Ovary (tissue), 9 donors: ENCODE results near the gene PINK1. TPM values are rescaled to one million over a fixed set of nuclear protein-coding genes. Genes with fewer than 3 reads are reported as not detected.

Source experiments
- DNase-seq, 5 donors: peaks; one replicate each; pipeline ENCODE4 v3.0.0-alpha.2; 2019 to 2020
- H3K27ac ChIP-seq, 2 donors: fragments of 200-600 bp; one replicate each; pipeline versions ENCODE4 v1.5.1 to v1.8.0; 2019 to 2022
- H3K27me3 ChIP-seq: fragments of 200-600 bp; one replicate; pipeline ENCODE4 v1.8.0; 2022
- H3K36me3 ChIP-seq: fragments of 200-600 bp; sonication (generic); one replicate; pipeline ENCODE4 v1.5.1; 2019
- H3K4me1 ChIP-seq: one replicate; pipeline ENCODE4 v1.8.1; 2013; ENCODE audit warnings: mild to moderate bottlenecking, moderate library complexity; ENCODE audit not compliant: insufficient read depth
- H3K4me3 ChIP-seq: fragments of 200-600 bp; sonication (generic); one replicate; pipeline ENCODE4 v1.5.1; 2017
- H3K9me3 ChIP-seq, 2 donors: fragments of 200-600 bp in 1 of 2; sonication (generic) in 1 of 2; one replicate each; pipeline versions ENCODE4 v1.5.1 to v1.8.1; 2013 to 2019; ENCODE audit warnings: mild to moderate bottlenecking in 1 of 2, moderate library complexity in 1 of 2
- CTCF ChIP-seq, 3 donors: fragments of 450-650 bp in 2 of 3; fragments of 200-600 bp in 1 of 3; IDR thresholded peaks; one replicate each; pipeline versions ENCODE4 v1.5.1 to v1.8.0; 2016 to 2022; ENCODE audit warnings: antibody characterized with exemption in 3 of 3, mild to moderate bottlenecking in 1 of 3
- EP300 ChIP-seq: sonication (generic); formaldehyde crosslinking; IDR thresholded peaks from one replicate; pipeline ENCODE4 v1.6.1; 2017; ENCODE audit warnings: antibody characterized with exemption
- POLR2A ChIP-seq: fragments of 450-650 bp; IDR thresholded peaks from one replicate; pipeline ENCODE4 v1.6.1; 2017; ENCODE audit warnings: antibody characterized with exemption, mild to moderate bottlenecking, moderate library complexity
- WGBS, 3 donors: extraction: QIAGEN DNeasy Blood & Tissue Kit in 1 of 3; methylation state at CpG; one replicate each; pipeline versions ENCODE4 v1.1.5 to v1.1.7; 2013 to 2017; 5-methylcytosine and 5-hydroxymethylcytosine counted together
- intact Hi-C, 4 donors: fragments of 100-400 bp; cut with DNase I; formaldehyde crosslinking; loops; one replicate each; pipeline versions ENCODE4 v1.11.0 to v1.15.1; 2022 to 2023
- polyA plus RNA-seq, 2 donors: library from polyadenylated mRNA; stranded (reverse); fragments of 200-250 nt in 1 of 2; fragments of 350-450 nt in 1 of 2; fragmentation: Illumina TruSeq in 1 of 2; extraction: RNeasy Lipid Tissue Mini Kit (QIAGEN cat#74804) in 1 of 2; gene quantifications; one replicate each; pipeline ENCODE4 v1.2.3, GENCODE V29; 2013 to 2014
- total RNA-seq, 7 donors: library from RNA; depleted of rRNA in 2 of 7; stranded (reverse); fragments of >200 nt in 2 of 7; fragmentation: NEBNext Ultra II Directional in 3 of 7; extraction: Animal tissue kit (Norgen Biotek cat#: 25700) in 3 of 7; gene quantifications; one replicate each; pipeline versions ENCODE4 v1.1.0 to v1.2.4, GENCODE V29; 2016 to 2023
- donor health status: DM: no; HTN: no; CAD: no; lungs with moderate emphysema.
- donor health status: DM: no; HTN: no; CAD: no.
- donor health status: Bipolar disorder and iron deficiency.
- donor health status: DM: yes; HTN: yes; CAD: no.
- donor health status: DM: no; HTN: no; CAD: no.
- donor health status: DM: yes; HTN: yes; CAD: no.

Gene PINK1
- total and polyA plus RNA-seq, 9 donors = 40.8 to 70.5 (median 60.0) TPM

DNA sequence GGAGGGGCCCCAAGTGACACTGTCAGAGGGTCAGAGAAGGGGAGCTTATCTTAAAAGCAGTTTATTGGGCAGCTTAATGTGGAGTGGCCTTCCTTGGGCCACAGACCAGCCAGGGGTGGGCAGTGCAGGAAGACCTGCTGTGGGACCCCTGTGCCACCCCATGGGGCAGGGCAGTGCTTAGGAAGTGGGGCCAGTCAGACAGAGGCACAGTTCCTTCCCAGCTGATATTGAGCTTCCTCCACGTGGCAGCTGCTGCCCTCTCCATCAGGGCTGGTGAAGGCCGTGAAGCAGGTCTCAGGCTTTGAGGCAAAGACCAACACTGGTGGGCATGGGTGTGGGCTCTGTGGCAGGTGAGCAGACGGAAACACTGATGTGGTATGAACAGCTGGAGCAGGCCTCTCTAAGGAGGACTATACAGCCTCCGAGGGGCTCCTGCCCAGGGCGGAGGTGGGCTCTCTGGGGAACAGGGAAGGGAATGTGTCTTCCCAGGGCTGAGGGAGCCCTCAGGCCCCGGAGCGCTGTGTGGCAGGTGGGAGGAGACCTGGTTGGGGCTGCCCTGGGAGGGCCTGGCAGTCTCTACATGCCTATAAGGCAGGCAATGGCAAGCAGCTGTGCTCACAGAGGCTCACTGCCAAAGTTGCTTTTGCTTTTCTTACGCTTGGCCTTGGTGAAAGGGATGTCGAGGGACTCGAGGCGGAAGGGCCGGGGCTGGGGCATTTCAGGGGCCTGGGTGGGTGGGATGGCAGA is 30.9 kb downstream of the PINK1 start:
- no peak for DNase-seq
- 24 to 54% (median 29%) methylated on average over 12 of the region's 12 CpGs for WGBS, 3 donors
- peaks cover 10% of the 10 kb centered on the region for H3K4me1 ChIP-seq
- TF ChIP-seq EP300 (no peak), POLR2A (no peak), CTCF (IDR thresholded peaks at IDR 0.05) (no peak)
- H3K36me3 ChIP-seq = no peaks in the 10 kb centered on the region
- no peaks in the 10 kb centered on the region for H3K27me3 ChIP-seq
- H3K9me3 ChIP-seq = no peaks in the 10 kb centered on the region
- intact Hi-C loops = no loop called here
- no peak overlapping the region for H3K4me3 ChIP-seq
- H3K27ac ChIP-seq = no peak overlapping the region

GRCh38 chr1:20665726-20666125 is 32.5 kb downstream of the PINK1 start:
- H3K27ac ChIP-seq = no peak overlapping the region
- WGBS, 3 donors = 85 to 89% (median 87%) methylated on average over 12 of the region's 12 CpGs
- no peaks in the 10 kb centered on the region for H3K27me3 ChIP-seq
- H3K4me3 ChIP-seq = no peak overlapping the region
- no peak for TF ChIP-seq EP300
- no peak for TF ChIP-seq POLR2A
- no peak for TF ChIP-seq CTCF (IDR thresholded peaks at IDR 0.05)
- DNase-seq = no peak
- H3K9me3 ChIP-seq = no peaks in the 10 kb centered on the region
- intact Hi-C loops = no loop called here
- no peaks in the 10 kb centered on the region for H3K36me3 ChIP-seq
- H3K4me1 ChIP-seq = peaks cover 6% of the 10 kb centered on the region

- Histone ChIP-seq H3K27me3 (no peaks in the 10 kb centered on the region), H3K36me3 (no peaks in the 10 kb centered on the region), H3K9me3 (no peaks in the 10 kb centered on the region), H3K27ac (no peak overlapping the region), H3K4me3 (no peak overlapping the region), H3K4me1 (peaks cover 6% of the 10 kb centered on the region)
- WGBS, 3 donors = 74 to 82% (median 77%) methylated on average over 15 to 16 of the region's 16 CpGs
- no peak for TF ChIP-seq POLR2A
- TF ChIP-seq EP300 = no peak
- TF ChIP-seq CTCF (IDR thresholded peaks at IDR 0.05) = no peak
- no peak for DNase-seq
- intact Hi-C loops = no loop called here
These were observed 32.9 kb downstream of the PINK1 start for GRCh38 chr1:20666146-20666545.

GRCh38 chr1:20666804-20667203 is 33.5 kb downstream of the PINK1 start:
- Histone ChIP-seq H3K27me3 (no peaks in the 10 kb centered on the region), H3K36me3 (no peaks in the 10 kb centered on the region), H3K9me3 (no peaks in the 10 kb centered on the region), H3K27ac (no peak overlapping the region), H3K4me1 (peaks cover 6% of the 10 kb centered on the region), H3K4me3 (no peak overlapping the region)
- TF ChIP-seq EP300 (no peak), CTCF (IDR thresholded peaks at IDR 0.05) (no peak), POLR2A (no peak)
- intact Hi-C loops = no loop called here
- no peak for DNase-seq
- 96 to 100% (median 100%) methylated on average over 1 of the region's 1 CpG for WGBS, 3 donors
